Measurements from ENCODE around the gene PRRC2A.

The PRRC2A gene

GRCh38 chr6:31663961-31664789 is 43.7 kb downstream of the PRRC2A start:
- no peak for FAIRE-seq
- DNase-seq (ENCODE audit: insufficient read length, low spot score), result peak; percentile 70

- FAIRE-seq, result no peak
- DNase-seq (ENCODE audit: insufficient read length, low spot score), result peak; percentile 84
These were observed 44.4 kb downstream of the PRRC2A start, which contains the start of gene GPANK1 for GRCh38 chr6:31664790-31665500. Gene GPANK1, minus strand, starts transcription at chr6:31664997. Its CDS starts 519 bp downstream, at chr6:31664478.

GRCh38 chr6:31665501-31666336 is 45.2 kb downstream of the PRRC2A start, which contains the start of gene CSNK2B:
Gene CSNK2B, plus strand, starts transcription at chr6:31666080. Its CDS starts 752 bp downstream, at chr6:31666832.
- peak; percentile 60 for FAIRE-seq
- peak; percentile 95 for DNase-seq (ENCODE audit: insufficient read length, low spot score)

GRCh38 chr6:31666337-31666965 is 45.9 kb downstream of the PRRC2A start:
- FAIRE-seq (no peak), DNase-seq (ENCODE audit: insufficient read length, low spot score) (no peak)

- no peak for DNase-seq (ENCODE audit: insufficient read length, low spot score)
- no peak for FAIRE-seq
These were observed 49.2 kb downstream of the PRRC2A start, which contains the start of gene LY6G5B for GRCh38 chr6:31669676-31670075. Gene LY6G5B, plus strand, starts transcription at chr6:31669976. Its CDS starts 975 bp downstream, at chr6:31670951.

- DNase-seq (ENCODE audit: insufficient read length, low spot score), result no peak
- no peak for FAIRE-seq
These were observed 55.9 kb downstream of the PRRC2A start for GRCh38 chr6:31676322-31676903.

GRCh38 chr6:31676904-31677303 is 56.4 kb downstream of the PRRC2A start:
- FAIRE-seq (no peak), DNase-seq (ENCODE audit: insufficient read length, low spot score) (no peak)

- DNase-seq (ENCODE audit: insufficient read length, low spot score), result no peak
- FAIRE-seq, result no peak
These were observed 57.4 kb downstream of the PRRC2A start for GRCh38 chr6:31677955-31678354.

GRCh38 chr6:31680226-31681134 is 60.0 kb downstream of the PRRC2A start, which contains the start of gene LY6G5C:
Gene LY6G5C, minus strand, starts transcription at chr6:31681067. Its CDS starts 694 bp downstream, at chr6:31680373.
- DNase-seq (ENCODE audit: insufficient read length, low spot score), result peak; percentile 84
- peak; percentile 93 for FAIRE-seq

GRCh38 chr6:31681135-31681671 is 60.7 kb downstream of the PRRC2A start:
- DNase-seq (ENCODE audit: insufficient read length, low spot score) (no peak), FAIRE-seq (no peak)

GRCh38 chr6:31683591-31683990 is 63.1 kb downstream of the PRRC2A start:
- FAIRE-seq, result no peak
- no peak for DNase-seq (ENCODE audit: insufficient read length, low spot score)

GRCh38 chr6:31686483-31686882 is 66.0 kb downstream of the PRRC2A start:
- no peak for FAIRE-seq

GRCh38 chr6:31687321-31687720 is 66.8 kb downstream of the PRRC2A start:
- DNase-seq (ENCODE audit: insufficient read length, low spot score) (no peak), FAIRE-seq (no peak)

More at GRCh38 chr6:31686483-31686882, 66.0 kb downstream of the PRRC2A start:
- no peak for DNase-seq (ENCODE audit: insufficient read length, low spot score)

Data from HTR-8/SVneo (cell line).